Right ventricle myocardium superior (tissue), 1 donor: Measurements from ENCODE around the gene MIOS. TPM values are rescaled to one million over a fixed set of nuclear protein-coding genes. Genes with fewer than 3 reads are reported as not detected.
"Not testable (repeated sequence)": the region's sequence is repeated elsewhere in the genome, so short reads cannot be mapped to it uniquely, and the experiment has no call there.

Experiments used
- ATAC-seq: fragments of 200-7000 bp; cut with Tn5 transposase; one replicate; pipeline ENCODE4 v1.9.1; 2020; ENCODE audit warnings: mild to moderate bottlenecking; ENCODE audit not compliant: poor library complexity
- DNase-seq: peaks from one replicate; pipeline ENCODE4 v3.0.0-alpha.2; 2020
- intact Hi-C: fragments of 100-400 bp; cut with DNase I; formaldehyde crosslinking; loops from one replicate; pipeline ENCODE4 v1.11.2; 2022
- total RNA-seq: library from RNA; stranded (reverse); fragmentation: NEBNext Ultra II Directional; extraction: Animal tissue kit (Norgen Biotek cat#: 25700); gene quantifications from one replicate; pipeline ENCODE4 v1.2.1, GENCODE V29; 2021
- donor health status: DM: no; HTN: yes; CAD: no; lungs with severe emphysema.

Gene MIOS
- total RNA-seq, 1 donor from 2014 or later: 23.5 TPM

GRCh38 chr7:7552199-7552598 is 14.5 kb upstream of the MIOS start:
- intact Hi-C loops: no loop called here
- no peak for DNase-seq
- ATAC-seq: no peak

- ATAC-seq (no peak), DNase-seq (no peak)
- intact Hi-C loops: no loop called here
Observed at GRCh38 chr7:7553386-7553785, 13.3 kb upstream of the MIOS start.

DNA sequence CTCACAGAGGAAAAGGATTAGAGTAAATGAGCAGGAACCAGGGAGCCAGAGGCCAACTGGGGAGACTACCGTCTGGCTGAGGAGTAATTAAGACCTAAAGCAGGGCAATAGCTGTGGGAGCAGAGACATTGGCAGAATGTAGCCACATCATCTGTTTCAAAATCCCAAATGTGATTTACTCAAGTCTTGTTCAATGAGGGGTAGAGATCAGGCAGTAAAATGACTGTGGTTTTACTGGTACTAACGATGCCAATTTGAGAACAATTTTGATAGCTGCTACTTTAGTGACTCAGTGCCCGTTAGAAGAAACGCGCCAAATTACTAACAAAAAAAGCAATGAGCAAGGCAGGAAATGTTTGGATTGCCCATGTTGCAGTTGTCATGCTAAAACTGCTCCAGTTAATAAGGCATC is 12.7 kb upstream of the MIOS start:
- ATAC-seq: no peak
- intact Hi-C loops: no loop called here
- no peak for DNase-seq

DNA sequence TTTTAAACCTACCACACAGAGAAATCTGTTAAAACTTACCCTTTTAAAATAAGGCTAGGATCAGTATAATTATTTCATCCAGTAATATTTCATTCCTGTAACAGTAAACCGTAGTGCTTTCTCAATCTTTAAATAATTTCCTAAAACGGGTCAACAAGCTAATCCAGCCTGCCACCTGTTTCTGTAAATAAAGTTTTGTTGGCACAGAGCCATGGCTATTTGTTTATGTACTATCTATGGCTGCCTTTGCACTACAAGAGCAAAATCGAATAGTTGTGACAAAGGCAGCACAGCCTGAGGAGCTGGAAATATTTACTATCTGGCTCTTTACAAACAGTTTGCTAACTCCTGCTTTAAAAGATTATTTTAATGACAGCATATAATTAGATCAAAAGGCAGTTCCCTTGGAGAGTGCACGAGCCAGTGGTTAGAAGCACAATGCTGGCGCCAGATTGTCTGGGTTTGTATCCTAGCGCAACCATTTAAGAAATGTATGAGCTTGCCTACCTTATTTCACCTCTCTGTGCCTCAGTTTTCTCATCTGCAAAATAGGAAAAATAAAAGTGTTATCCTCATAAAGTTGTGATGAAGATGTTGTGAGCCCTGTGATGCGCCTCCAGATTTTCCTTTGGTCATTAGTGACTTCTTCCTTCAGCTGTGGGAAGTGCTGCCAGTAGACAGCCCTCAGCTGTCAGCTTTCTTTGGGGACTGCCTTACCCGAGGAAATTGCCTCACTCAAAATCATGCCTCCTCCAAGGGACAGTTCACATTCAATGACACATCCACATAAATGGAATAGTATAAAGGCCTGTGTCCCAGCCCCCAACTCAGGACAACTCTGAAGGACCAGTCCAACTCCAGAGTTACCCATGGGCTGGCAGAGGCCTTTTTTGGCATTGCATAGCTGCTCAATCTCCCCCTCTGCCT is 11.8 kb upstream of the MIOS start:
- no peak for ATAC-seq
- DNase-seq: no peak
- intact Hi-C loops: no loop called here

GRCh38 chr7:7556852-7557251 is 9.8 kb upstream of the MIOS start:
- intact Hi-C loops: no loop called here
- no peak for DNase-seq
- no peak for ATAC-seq

GRCh38 chr7:7557252-7557651 is 9.4 kb upstream of the MIOS start:
- DNase-seq (no peak), ATAC-seq (no peak)
- intact Hi-C loops: no loop called here

DNA sequence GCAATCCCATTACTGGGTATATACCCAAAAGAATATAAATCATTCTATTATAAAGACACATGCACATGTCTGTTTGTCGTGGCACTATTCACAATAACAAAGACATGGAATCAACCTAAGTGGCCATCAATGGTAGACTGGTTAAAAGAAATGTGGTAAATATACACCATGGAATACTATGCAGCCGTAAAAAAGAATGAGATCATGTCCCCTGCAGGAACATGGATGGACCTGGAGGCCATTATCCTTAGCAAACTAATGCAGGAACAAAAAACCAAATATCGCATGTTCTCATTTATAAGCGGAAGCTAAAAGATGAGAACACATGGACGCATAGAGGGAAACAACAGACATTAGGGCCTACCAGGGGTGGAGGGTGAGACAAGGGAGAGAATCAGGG is 5.1 kb upstream of the MIOS start:
- ATAC-seq, DNase-seq, intact Hi-C loops: not testable (repeated sequence)

- DNase-seq (no peak), ATAC-seq (no peak)
- intact Hi-C loops: no loop called here
Observed at GRCh38 chr7:7562736-7563135, 3.9 kb upstream of the MIOS start.

- ATAC-seq: no peak
Observed at GRCh38 chr7:7563269-7563668, 3.4 kb upstream of the MIOS start.

DNA sequence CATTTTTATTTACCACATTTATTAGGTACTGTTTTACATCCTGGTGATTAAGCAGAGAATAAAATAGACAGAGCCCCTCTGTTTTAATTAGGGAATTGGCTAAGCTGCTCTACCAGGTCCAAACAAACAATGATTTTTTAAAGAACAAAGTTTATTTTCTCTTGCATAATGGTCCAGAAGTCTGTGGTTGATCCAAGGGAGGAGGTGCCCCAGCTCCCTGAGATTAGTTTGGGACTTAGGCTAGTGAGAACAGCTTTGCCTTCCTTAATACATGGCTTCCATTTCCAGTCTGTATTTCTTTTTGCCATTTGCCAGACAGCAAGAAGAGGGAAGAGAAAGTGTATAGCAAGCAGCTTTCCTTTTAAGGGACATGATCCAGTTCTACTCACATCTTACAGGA is 2.9 kb upstream of the MIOS start:
- intact Hi-C loops: no loop called here
- ATAC-seq (no peak), DNase-seq (no peak)

More at GRCh38 chr7:7563269-7563668, 3.4 kb upstream of the MIOS start:
- DNase-seq: no peak
- intact Hi-C loops: no loop called here

GRCh38 chr7:7564323-7564780 is 2.3 kb upstream of the MIOS start:
- intact Hi-C loops: no loop called here
- no peak for ATAC-seq
- DNase-seq: no peak

DNA sequence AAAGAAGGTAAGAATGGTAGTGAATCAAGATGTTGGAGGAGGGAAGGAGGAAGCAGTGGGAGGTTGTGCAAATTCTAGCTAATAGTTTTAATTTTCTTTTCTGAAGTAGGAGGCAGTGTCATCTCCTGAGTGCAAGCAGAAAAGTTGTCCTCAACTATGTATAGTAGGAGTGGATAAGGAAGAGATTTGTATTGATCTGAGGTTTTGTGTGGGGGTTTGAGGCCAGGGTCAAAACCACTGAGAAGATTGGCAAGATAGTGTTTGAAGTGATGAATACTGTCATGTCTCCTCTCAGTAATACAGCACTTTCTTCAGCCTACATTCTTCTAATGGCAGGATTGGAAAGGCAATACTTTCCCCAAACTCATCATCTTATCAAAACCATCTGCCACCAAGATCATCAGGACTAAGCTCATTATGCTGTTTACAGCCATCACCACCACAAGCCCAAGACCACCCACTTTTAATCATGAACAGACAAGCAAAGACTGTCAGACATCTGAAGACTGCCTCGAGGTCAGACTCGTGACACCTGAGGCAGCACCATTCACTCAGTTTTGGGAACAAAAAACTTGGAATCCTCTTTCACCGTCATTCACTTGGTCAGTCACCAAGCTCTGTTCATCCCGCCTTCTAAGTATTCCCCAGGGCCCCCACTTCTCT is 1.5 kb upstream of the MIOS start:
- DNase-seq (no peak), ATAC-seq (no peak)
- intact Hi-C loops: no loop called here

DNA sequence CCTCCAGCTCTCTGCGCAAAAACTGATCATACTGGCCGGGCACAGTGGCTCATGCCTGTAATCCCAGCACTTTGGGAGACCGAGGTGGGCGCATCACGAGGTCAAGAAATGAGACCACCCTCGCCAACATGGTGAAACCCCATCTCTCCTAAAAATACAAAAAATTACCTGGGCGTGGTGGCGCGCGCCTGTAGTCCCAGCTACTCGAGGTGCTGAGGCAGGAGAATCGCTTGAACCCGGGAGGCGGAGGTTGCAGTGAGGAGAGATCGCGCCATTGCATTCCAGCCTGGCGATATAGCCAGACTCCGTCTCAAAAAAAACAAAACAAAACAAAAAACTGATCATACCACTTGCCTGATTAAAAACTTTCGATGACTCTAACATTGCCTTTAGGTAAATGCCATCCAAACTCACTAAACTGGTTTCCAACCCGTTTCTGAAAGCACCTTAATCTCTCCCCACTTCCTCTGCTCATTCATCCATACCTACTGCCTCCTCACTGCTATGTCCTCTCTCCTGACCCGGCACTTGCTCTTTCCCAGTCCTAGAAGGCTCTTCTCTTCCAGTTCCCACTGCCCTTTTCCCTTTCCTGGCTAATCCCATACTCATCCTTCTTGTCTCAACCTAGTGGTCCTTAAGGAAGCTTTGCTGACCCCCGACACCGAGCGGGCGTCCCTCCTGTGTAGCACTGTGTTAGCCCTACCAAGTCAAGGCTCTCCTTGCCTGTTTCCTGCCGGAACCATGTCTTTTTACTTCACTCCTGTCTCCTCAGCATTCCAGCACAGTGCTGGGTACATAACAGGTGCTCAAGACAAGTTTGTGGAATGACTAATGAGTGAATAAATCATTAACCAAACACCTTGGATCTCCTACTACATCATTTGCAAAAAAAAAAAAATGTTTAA is 686 bp upstream of the MIOS start:
- DNase-seq (no peak), ATAC-seq (peak; percentile 4)
- intact Hi-C loops: no loop called here

- intact Hi-C loops: no loop called here
- ATAC-seq (no peak), DNase-seq (no peak)
Observed at GRCh38 chr7:7567898-7568531, 1.3 kb downstream of the MIOS start.

- DNase-seq: no peak
- intact Hi-C loops: no loop called here
- no peak for ATAC-seq
Observed at GRCh38 chr7:7568553-7568952, 1.9 kb downstream of the MIOS start.

DNA sequence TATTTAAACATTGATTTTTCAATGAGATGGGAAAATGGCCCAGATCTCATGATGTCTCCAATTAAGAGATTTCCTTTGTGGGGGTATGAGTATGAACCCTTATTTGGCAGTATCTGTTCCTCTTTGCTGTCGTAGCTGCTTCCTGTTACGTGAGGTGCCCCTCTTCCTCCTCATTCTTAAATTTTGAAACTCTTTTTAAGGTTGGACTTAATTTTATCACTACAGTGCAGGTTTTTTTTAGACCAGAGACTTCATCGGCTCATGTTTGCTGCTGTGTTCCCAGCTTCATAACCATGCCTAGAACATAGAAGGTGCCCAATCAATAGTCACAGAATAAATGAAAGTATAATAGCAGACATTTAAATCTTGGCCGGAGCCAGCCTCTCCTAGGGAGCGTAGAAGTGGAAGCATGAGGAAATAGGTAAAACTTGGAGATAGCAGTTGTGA is 2.4 kb downstream of the MIOS start:
- intact Hi-C loops: no loop called here
- no peak for DNase-seq
- no peak for ATAC-seq

- DNase-seq (no peak), ATAC-seq (no peak)
- intact Hi-C loops: no loop called here
Observed at GRCh38 chr7:7569615-7570014, 2.9 kb downstream of the MIOS start.

DNA sequence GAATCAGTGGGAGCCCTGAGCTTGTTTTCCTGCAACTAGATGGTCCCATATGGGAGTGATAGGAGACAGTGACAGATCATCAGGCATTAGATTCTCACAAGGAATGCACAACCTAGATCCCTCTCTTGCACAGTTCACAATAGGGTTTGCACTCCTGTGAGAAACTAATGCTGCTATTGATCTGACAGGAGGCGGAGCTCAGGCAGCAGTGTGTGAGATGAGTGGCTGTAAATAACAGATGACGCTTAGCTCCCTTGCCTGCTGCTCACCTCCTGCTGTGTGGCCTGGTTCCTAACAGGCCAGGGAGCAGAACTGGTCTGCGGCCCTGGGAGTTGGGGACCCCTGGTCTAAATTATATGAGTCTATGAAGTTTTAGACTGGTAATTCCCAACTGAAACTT is 3.9 kb downstream of the MIOS start:
- ATAC-seq: no peak
- intact Hi-C loops: no loop called here

DNA sequence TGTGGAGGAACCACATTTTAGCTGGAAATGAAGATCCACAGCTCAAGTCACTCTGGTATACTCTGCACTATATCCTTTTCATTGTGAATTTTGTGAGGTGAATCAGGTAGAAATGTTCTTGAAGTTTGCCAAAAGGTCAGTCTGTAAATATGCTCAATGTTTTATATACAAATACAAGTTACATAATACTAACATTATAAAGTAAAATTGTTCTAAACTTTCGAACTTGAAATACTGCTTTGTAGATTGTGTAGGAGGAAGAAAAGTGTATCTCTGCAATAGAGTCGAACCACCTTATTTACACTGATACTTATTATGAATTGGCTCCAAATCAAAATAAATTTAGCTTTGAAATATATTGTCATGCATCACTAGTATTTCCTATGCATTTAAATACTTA is 7.0 kb downstream of the MIOS start:
- no peak for DNase-seq
- intact Hi-C loops: no loop called here
- ATAC-seq: no peak

More for the DNA sequence above, 3.9 kb downstream of the MIOS start:
- DNase-seq: no peak
